GM19328 (cell line): Measurements from ENCODE around the gene PROB1.
"Not testable (repeated sequence)": the region's sequence is repeated elsewhere in the genome, so short reads cannot be mapped to it uniquely, and the experiment has no call there.

Experiments used
- ATAC-seq: cut with Tn5 transposase; IDR thresholded peaks from one replicate; pipeline ENCODE4 v1.9.1; 2021; ENCODE audit warnings: mild to moderate bottlenecking, moderate library complexity; ENCODE audit not compliant: unreplicated experiment

Gene PROB1

GRCh38 chr5:139413963-139414362, 19.1 kb upstream of the PROB1 start:
- ATAC-seq: no peak

- ATAC-seq: no peak
Measured at GRCh38 chr5:139413153-139413552, 18.2 kb upstream of the PROB1 start.

- ATAC-seq: no peak
Measured at GRCh38 chr5:139410993-139411828, 16.3 kb upstream of the PROB1 start.

- ATAC-seq: no peak
Measured at GRCh38 chr5:139410121-139410992, 15.5 kb upstream of the PROB1 start.

- not testable (repeated sequence) for ATAC-seq
Measured at GRCh38 chr5:139409116-139409515, 14.2 kb upstream of the PROB1 start.

GRCh38 chr5:139408191-139408590, 13.3 kb upstream of the PROB1 start:
- ATAC-seq: no peak

GRCh38 chr5:139407517-139407916, 12.6 kb upstream of the PROB1 start:
- no peak for ATAC-seq

- no peak for ATAC-seq
Measured at GRCh38 chr5:139406963-139407362, 12.1 kb upstream of the PROB1 start.

GRCh38 chr5:139404484-139404840, 9.6 kb upstream of the PROB1 start:
- no peak for ATAC-seq

- ATAC-seq: peak; percentile 79
Measured at GRCh38 chr5:139403787-139404483, 9.0 kb upstream of the PROB1 start, which contains the start of gene SPATA24. Gene SPATA24, minus strand, starts transcription at chr5:139404089. Its CDS starts 29 bp downstream, at chr5:139404060.

- no peak for ATAC-seq
Measured at GRCh38 chr5:139403418-139403786, 8.5 kb upstream of the PROB1 start.

GRCh38 chr5:139402561-139403158, 7.8 kb upstream of the PROB1 start:
- ATAC-seq: no peak

- ATAC-seq: no peak
Measured at GRCh38 chr5:139401546-139401945, 6.6 kb upstream of the PROB1 start.

- no peak for ATAC-seq
Measured at GRCh38 chr5:139399501-139400121, 4.7 kb upstream of the PROB1 start.

- no peak for ATAC-seq
Measured at GRCh38 chr5:139397921-139398320, 3.0 kb upstream of the PROB1 start.

- ATAC-seq: no peak
Measured at GRCh38 chr5:139396691-139397090, 1.8 kb upstream of the PROB1 start.

- no peak for ATAC-seq
Measured at GRCh38 chr5:139395844-139396640, 1.1 kb upstream of the PROB1 start.

GRCh38 chr5:139394123-139394653, 716 bp downstream of the PROB1 start:
- ATAC-seq: no peak

- no peak for ATAC-seq
Measured at GRCh38 chr5:139393497-139394122, 1.3 kb downstream of the PROB1 start.
